ENCODE measurements around the gene EEF1AKMT3.

GRCh38 chr12:57815177-57816000 is 43.0 kb downstream of the EEF1AKMT3 start:
- TF ChIP-seq CTCF (IDR thresholded peaks at IDR 0.05) (no peak), POLR2A (IDR thresholded peaks at IDR 0.05) (no peak)

Data from testis (tissue), 2 donors.